GM19395 (cell line): ENCODE measurements around the gene NRAS.

Experiments
- ATAC-seq: cut with Tn5 transposase; IDR thresholded peaks from one replicate; pipeline ENCODE4 v1.9.1; 2021; ENCODE audit warnings: mild to moderate bottlenecking, moderate library complexity; ENCODE audit not compliant: unreplicated experiment

Gene NRAS

DNA sequence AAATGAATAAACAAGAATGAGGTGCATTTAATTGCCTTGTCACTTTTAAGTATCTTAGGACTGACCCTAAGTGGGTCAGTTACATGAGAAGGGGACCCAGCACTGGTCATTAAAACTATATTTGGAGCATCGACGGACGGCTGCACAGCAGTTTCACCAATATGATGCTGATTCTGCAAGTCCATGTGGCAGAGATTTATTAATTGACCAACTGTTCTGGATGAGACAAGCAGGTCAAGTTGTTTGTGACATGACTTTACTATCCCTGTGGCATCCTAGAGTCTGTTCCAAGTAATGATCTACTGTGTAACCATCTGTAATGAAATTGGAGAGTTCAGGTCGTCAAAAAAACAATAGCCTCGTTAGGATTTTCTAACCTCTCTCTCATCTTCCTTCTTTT lies 30.7 kb downstream of the NRAS start:
- no peak for ATAC-seq

DNA sequence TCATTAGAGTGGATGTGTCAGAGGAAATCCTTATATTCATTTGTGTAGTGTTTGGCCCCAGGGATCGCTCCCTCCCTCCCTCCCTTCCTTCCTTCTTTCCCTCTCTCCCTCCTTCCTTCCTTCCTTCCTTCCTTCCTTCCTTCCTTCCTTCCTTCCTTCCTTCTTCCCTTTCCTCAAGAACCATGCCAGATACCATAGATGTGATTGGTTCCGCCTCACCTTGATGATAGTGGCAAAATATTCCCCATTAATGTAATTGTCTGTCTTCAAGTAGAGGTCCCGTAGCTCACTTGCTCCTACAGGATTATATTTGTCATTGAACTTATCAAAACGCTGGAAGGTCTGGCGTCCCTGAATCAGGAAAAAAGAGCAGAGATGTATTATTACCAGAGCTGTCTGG lies 38.9 kb downstream of the NRAS start:
- no peak for ATAC-seq

DNA sequence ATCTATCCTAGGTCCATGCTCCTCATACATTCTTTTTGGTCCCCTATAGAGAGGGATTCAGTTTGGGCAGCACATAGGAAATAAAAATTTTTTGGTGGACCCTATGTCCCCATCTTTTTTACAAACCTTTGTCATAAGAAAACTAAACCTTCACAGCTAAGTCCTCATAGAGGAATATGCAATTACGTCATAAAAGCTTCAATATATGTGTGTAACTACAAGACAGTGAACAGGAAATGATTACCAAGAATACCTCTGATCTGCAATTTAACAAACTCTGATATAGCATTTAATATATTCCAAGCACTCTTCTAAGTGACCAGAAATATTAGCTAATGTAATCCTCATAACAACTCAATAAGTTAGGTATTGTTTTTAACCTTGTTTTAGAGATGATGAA lies 40.5 kb downstream of the NRAS start:
- no peak for ATAC-seq

DNA sequence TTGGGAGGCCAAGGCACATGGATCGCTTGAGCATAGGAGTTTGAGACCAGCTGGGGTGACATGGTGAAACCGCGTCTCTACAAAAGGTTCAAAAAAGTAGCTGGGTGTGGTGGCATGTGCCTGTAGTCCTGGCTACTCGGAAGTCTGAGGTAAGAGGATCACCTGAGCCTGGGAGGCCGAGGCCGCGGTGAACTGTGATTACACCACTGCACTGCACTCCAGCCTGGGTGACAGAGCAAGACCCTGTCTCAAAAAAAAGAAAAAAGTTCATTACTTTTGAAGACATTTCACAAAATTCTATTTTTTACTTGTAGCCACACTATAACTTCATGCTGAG lies 44.7 kb downstream of the NRAS start:
- ATAC-seq: no peak

DNA sequence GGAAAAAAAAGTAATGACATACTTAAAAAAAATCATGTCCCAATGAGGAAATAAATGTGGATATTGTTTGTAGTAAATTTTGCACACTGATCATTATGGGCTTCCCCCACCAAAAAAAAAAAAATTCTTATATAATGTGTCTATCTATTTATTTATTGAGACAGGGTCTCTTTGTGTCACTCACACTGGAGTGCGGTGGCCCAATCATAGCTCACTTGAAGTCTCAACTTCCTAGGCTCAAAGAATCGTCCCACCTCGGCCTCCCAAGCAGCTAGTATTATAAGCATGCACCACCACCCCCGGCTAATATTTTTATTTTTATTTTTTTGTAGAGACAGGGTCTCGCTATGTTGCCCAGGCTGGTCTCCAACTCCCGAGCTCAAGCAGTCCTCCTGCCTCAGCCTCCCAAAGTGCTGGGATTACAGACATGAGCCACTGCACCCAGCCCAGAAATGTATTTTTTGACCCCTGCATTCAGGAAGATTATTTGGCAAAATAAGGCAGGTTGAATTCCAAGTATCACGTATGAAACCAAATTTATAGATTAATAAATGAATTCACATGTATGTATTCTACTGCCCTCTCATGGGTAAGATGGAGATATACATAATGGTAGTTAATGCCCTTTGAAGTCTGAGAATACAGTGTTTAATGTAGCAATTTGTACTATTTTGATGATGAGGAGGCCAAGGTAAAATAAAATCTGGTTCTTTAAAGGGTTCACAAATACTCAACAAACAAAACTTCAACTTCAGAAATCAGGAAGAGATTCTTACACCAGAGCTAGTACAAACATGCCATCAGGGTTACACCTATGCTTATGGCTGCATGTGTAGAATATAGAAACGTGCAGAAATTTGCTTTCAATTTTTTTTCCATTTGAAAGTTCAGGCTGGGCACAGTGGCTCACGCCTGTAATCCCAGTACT lies 45.3 kb downstream of the NRAS start:
- no peak for ATAC-seq

DNA sequence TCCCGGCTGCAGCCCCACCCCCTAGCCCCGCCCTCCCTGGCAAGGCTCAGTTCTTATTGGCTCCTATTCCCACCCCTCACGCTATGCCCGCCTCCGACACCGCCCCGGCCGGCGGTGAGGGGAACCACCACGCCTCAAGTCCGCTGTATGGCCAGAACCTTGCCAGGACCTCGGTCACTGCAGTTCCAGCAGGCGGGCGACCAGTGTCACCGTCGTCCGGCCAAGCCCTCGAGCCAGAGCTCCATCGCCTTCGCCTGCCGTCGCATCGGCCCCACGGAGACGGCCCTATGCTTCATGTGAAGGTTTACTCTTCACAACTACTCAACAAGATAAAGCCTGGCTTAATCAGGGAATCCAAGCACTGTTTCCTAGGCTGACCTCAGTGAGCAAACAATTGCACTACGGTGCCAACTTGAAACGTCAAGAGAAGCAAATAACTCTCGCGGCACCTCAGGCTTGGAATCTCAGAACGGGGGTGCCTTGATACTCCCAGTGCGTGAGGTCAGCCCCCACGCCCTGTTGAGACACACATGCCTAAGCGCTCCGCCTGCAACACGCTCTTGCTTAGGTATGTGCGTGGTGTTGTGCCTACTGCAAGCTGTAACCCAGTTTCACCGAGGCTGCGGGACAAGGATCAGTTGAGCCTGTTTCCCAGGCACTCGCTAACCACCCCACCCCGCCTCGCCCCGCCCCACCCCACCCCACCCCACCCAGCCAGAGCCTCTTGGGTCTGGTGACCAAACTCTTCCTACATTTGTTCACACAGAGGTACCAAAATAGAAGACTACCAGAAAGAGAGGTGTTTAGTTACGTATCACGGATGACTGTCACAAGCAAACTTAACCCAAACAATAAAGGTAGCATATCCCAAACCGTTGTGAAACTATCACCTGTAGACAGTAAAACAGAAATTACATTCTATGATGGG lies 46.2 kb downstream of the NRAS start:
- ATAC-seq: peak; percentile 99

DNA sequence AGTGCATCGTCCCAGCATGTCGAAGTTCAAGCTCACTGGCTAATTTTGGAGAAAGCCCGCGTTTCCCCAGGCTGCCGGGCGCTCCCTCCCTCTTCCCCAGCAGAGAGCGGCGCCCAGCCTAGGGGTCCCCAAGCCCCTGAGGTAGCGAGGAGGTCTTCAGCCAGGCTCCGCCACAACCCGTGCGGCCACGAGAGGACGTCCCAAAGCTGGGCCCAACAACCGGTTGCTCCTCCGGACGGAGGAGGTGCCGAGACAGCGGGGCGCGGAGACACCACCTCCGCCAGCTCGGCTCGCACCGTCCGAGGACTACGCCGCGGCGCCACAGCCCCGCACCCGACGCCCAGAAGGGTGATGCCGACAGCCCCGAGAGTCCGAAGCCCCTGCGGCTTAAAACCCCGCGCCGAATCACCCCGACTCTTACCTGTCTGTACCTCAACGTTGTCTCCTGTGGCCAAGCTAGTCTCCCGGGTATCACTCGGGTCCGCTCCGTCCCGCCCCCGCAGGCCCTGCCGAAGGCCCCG lies 46.9 kb downstream of the NRAS start, which contains the start of gene DENND2C:
Gene DENND2C (minus strand): TSS at position 488 of the 521 bp plus-strand sequence. CDS start 44,065 bp downstream, outside the sequence.
- ATAC-seq: peak; percentile 75

DNA sequence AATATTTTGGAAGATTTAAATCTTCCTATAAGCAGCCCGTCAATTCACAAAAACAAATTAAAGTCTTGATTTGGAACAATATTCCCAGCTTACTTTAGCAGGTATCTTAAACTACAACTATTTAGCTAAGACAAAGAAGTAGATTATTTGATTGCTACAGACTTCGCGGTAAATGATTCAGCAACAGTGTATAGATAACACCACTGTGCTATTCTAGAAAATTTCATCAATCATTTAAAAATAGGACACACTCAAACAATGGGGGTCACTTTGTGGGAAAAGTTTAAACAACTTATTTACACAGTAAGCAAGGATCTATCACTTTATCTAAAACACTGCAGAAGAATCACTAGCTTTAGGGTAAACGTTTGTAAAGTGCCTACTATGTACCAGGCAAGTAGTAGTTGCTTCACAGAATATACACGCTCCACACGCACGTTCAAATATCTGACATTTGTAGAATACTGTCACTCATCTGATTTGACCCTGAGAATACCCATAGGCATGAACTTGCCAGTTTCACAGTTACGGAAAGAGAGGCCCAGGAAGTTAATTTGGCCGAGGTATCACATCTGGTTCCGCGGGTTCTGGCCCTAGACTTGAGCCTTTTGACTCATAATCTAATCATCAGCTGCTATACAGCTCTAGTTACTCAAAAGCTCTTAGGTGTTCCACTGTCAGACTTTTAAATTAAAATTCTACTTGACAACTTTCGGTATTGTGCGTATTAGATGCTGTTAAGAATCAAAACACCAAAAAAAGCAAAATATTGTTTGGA lies 47.6 kb downstream of the NRAS start:
- ATAC-seq: no peak

DNA sequence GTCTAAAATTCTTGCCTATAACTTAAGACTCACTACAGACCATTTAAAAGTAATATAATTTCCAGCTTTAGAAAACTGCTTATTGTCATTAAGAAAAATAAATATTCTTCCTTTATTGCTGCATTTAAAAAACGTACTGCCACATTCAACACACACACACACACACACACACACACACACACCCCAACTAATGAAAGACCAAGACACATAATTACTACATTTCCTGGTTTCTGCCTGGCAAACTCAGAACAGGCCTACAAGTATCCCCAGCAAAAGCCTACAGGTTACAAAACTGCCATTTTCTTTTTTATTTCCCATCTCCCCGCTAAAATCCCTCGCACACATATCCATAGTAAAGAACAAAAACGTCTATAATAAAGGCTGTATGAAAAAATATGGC lies 48.2 kb downstream of the NRAS start:
- no peak for ATAC-seq

DNA sequence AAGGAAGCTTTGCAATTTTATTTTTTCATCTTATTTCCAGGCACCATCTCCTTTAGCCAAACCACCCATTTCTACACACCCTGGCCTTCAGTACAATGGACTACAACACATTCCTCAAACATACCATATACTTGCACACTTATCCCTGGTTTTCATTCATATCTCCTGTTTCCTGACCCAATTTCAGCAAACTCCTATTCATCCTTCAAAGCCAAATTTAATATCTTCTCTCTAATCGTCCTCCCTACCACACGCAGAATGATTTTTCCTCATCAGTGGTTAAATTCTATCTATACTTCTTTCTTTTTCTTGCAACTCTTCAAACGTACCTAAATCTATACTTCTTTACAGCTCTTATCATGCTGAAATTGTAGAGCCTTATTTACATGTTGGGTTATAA lies 49.6 kb downstream of the NRAS start:
- no peak for ATAC-seq

DNA sequence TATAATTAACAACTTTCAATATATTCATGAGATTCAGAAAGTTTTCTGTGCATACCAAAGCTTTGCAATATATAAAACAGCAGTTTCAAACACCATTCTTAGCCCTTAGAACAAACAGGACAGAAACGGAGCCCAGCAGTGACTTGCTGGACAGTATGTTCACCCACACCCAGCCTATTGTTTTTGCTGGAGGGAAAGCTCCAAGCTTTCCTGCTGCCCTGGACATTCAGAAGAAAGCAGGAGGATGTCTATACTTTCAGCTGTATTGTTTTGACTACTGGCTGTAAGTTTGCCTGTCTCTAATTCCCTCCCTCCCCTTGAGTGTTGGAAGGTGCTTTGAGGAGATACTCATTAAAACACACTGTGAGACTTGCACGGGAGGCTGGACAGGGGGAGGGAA lies 56.3 kb downstream of the NRAS start:
- no peak for ATAC-seq
